KG1 (cell line): ENCODE data around the gene DMXL1.
"Not testable (repeated sequence)": the region's sequence is repeated elsewhere in the genome, so short reads cannot be mapped to it uniquely, and the experiment has no call there.

Experiments
- DNase-seq: peaks from one replicate; lab custom pipeline; 2025; lab: John Stamatoyannopoulos, UW

Gene DMXL1

GRCh38 chr5:119063579-119064379 lies 7.1 kb upstream of the DMXL1 start:
- no peak for DNase-seq

- DNase-seq = no peak
Observed at GRCh38 chr5:119067450-119067849, 3.4 kb upstream of the DMXL1 start.

GRCh38 chr5:119070578-119070827 lies 384 bp upstream of the DMXL1 start:
- DNase-seq = peak; percentile 72

- no peak for DNase-seq
Observed at GRCh38 chr5:119071561-119071995, 691 bp downstream of the DMXL1 start.

- no peak for DNase-seq
Observed at GRCh38 chr5:119072496-119072895, 1.6 kb downstream of the DMXL1 start.

GRCh38 chr5:119073746-119074337 lies 3.0 kb downstream of the DMXL1 start:
- DNase-seq = not testable (repeated sequence)

DNA sequence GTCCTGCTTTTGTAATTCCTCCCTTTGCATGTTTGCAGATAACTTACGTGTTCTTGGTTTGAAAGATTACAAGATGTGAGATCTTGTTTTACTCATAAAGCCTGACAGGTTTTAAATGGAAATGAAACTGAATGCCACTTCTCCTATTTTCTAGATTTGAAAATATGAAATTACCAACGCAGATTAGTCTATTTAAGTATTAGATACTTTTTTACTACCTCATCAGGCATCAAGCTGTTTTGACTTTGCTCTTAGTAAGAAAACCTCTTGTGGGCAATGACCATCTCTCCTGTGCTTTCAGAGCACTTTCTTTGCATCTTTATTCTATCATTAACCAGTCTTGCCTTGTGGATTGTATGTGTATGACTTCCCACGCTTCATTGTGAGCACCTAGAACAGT lies 3.5 kb downstream of the DMXL1 start:
- no peak for DNase-seq

GRCh38 chr5:119075269-119075668 lies 4.4 kb downstream of the DMXL1 start:
- DNase-seq = not testable (repeated sequence)

GRCh38 chr5:119076080-119076479 lies 5.2 kb downstream of the DMXL1 start:
- no peak for DNase-seq

DNA sequence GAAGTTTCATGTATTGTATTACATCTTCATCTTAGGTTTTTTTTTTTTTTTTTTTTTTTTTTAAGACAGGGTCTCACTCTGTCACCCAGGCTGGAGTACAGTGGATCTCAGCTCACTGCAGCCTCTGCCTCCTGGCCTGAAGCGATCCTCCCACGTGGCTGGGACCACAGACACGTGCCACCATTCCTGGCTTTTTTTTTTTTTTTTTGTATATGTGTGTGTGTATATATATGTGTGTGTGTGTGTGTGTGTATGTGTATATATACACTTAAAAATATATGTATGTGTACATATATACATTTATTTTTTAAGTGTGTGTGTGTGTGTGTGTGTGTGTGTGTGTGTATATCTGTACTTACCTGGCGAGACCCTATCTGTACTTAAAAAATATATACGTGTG lies 6.6 kb downstream of the DMXL1 start:
- no peak for DNase-seq

DNA sequence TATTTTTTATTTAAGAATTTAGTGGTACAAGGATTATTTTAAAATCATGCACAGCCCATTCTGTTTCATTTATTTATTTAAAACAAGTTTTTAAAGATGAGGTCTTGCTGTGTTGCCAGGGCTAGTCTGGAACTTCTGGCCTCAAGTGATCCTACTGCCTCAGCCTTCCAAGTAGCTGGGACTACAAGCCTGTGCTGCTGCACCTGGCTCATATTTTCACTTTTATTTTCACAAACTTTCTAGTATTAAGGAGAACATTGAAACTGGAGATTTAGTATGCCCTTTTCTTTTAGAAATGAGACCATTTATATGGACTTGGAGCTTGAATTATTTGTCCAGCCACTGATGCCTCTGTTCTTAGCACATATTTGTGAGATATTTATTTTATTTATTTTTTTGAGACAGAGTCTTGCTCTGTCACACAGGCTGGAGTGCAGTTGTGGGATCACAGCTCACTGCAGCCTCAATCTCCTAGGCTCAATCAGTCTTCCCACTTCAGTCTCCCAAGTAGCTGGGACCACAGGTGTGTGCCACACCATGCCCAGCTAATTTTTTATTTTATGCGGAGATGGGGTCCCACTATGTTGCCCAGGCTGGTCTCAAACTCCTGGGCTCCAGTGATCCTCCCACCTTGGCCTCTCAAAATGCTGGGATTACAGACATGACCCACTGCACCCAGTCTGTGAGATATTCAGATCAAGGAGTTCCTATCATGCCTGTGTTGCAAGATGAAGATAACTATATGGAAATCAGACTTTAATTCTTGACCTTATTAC lies 7.4 kb downstream of the DMXL1 start:
- no peak for DNase-seq

DNA sequence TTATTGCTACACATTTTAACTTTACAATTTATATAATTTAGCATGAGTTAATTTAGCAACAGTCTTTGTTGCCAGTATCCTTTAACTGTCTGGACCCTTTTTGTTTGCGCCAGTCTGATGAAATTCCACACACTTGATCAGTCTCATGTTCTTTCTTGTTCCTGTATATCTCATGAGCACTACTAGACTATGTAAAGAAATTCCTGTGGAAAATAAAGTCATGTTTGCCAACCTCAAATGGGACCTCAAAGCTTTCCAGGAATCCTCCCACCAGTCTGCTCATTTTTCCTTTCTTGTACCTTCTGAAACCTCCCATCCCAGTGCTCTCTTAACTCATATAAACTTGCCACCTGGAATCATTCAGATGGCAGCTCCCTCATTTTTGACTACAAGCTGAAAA lies 8.0 kb downstream of the DMXL1 start:
- no peak for DNase-seq

GRCh38 chr5:119079318-119079921 lies 8.5 kb downstream of the DMXL1 start:
- DNase-seq = no peak

DNA sequence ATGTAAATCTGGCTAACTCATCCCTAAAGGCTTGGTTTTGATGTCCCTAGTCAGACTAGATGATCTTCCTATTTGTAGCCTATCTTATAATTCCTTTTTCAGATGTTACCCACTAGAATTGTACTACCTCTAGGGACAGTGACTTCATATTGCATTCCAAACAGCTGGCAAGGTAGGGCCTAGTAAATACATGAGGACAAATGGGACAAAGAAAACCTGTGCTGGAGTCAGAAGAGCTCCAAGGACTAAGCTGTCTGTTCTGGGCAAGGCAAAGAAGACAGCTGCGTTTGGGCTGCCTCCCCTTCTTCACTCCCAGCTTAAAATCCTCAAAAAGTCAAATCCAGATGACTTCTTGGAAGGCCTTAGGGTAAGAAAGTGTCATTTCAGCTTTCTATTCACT lies 10.0 kb downstream of the DMXL1 start:
- DNase-seq = no peak

- no peak for DNase-seq
Observed at GRCh38 chr5:119082691-119083090, 11.8 kb downstream of the DMXL1 start.

GRCh38 chr5:119083679-119084078 lies 12.8 kb downstream of the DMXL1 start:
- DNase-seq = no peak

DNA sequence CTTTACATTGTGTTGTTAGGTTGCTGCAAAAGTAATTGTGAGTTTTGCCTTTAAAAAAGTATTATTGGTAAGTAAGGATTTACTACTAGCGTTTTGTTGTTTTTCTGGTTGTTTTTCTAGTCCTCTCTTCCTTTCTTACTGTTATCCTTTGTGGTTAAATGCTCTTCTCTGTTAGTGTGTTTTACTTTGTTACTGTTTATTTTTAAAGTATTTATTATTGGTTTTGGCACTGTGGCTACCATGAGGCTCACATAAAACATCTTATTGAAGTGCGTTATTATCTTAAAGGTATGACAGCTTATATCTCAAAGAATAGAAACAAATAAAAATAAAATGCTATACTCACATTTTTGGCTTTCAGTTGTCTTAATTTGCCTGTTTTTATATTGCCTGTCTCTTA lies 17.6 kb downstream of the DMXL1 start:
- no peak for DNase-seq

DNA sequence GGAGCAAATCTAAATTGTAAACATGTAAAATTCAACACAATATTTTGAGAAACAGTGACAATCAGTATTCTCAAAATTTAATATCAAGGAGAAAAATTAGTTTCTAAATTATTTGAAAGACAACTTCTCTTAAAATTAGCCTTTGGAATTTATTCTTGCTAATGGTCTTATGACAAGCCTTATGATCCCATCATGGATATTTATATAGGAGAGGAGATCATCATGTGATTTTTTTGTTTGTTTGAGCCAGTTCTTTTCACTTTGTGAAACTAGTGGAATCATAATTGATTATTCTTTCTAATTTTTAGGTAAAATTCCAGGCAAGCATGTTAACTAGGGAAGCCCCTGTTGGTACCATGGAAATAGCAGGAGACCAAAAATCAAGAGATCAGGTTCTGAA lies 24.7 kb downstream of the DMXL1 start:
- DNase-seq = no peak

GRCh38 chr5:119105971-119106370 lies 35.1 kb downstream of the DMXL1 start:
- DNase-seq = no peak

GRCh38 chr5:119112151-119112550 lies 41.3 kb downstream of the DMXL1 start:
- no peak for DNase-seq

- no peak for DNase-seq
Observed at GRCh38 chr5:119117237-119117636, 46.4 kb downstream of the DMXL1 start.

DNA sequence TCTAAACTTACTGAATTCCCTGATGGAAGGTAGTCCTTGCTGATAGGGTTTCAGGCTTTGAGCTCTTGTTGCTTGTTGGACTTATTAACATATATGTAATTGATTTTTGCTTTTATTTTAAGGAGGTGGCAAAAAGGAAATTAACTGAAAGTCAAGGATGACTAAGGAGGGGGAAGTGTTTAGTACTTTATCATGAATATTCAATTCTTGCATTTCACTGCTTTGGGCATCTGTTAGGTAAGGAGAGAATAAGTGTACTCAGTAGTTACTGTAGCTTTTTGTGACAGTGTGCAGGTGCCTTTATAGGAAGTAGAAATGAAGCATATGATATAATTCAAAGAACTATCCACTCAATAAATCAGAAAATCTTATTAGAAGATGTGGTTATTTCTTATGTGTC lies 47.1 kb downstream of the DMXL1 start:
- DNase-seq = no peak

- no peak for DNase-seq
Observed at GRCh38 chr5:119120893-119121292, 50.0 kb downstream of the DMXL1 start.
